ENCODE data around the gene ADAMTS10. TPM values are rescaled to one million over a fixed set of nuclear protein-coding genes. Genes with fewer than 3 reads are reported as not detected.

ADAMTS10 gene
- total RNA-seq, 1 donor from 2014 or later = 29.4 TPM

DNA sequence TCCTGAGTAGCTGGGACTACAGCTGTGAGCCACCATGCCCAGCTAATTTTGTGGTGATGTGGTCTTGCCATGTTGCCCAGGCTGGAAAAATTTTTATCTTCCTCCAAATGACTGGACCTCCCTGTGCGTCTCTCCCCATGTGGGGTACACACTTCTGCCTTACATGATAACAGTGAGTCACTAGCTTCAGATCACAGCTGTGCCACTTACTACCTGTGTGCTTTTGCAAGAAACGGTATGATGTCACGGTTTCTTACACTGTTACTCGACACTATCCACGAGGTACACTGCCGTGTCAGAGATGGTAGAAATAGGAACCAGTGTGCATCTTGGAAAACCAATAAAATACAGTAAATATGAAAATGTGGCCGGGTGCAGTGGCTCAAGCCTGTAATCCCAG is 79.0 kb downstream of the ADAMTS10 start:
- intact Hi-C loops (cut with DNase I) = no loop called here
- H3K27me3 ChIP-seq = no peaks in the 10 kb centered on the region
- no peak overlapping the region for H3K4me3 ChIP-seq
- no peak for ATAC-seq
- H3K36me3 ChIP-seq = peaks cover 29% of the 10 kb centered on the region
- no peak for DNase-seq
- TF ChIP-seq, protein P1, sequence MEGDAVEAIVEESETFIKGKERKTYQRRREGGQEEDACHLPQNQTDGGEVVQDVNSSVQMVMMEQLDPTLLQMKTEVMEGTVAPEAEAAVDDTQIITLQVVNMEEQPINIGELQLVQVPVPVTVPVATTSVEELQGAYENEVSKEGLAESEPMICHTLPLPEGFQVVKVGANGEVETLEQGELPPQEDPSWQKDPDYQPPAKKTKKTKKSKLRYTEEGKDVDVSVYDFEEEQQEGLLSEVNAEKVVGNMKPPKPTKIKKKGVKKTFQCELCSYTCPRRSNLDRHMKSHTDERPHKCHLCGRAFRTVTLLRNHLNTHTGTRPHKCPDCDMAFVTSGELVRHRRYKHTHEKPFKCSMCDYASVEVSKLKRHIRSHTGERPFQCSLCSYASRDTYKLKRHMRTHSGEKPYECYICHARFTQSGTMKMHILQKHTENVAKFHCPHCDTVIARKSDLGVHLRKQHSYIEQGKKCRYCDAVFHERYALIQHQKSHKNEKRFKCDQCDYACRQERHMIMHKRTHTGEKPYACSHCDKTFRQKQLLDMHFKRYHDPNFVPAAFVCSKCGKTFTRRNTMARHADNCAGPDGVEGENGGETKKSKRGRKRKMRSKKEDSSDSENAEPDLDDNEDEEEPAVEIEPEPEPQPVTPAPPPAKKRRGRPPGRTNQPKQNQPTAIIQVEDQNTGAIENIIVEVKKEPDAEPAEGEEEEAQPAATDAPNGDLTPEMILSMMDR (IDR thresholded peaks at IDR 0.05) = no peak
- no peaks in the 10 kb centered on the region for H3K4me1 ChIP-seq
- H3K9me3 ChIP-seq = no peaks in the 10 kb centered on the region
- H3K27ac ChIP-seq = no peak overlapping the region

Other genes starting within 250 kb of the ADAMTS10 start
- 6.3 TPM for gene ANGPTL4, start 246.6 kb downstream of the ADAMTS10 start, total RNA-seq
- 114 TPM for gene RAB11B, start 220.4 kb downstream of the ADAMTS10 start, total RNA-seq
- gene MARCHF2, start 197.4 kb downstream of the ADAMTS10 start, total RNA-seq = 58.7 TPM
- 131 TPM for gene HNRNPM, start 165.7 kb downstream of the ADAMTS10 start, total RNA-seq
- gene PRAM1, start 108.1 kb downstream of the ADAMTS10 start, total RNA-seq = 31.3 TPM
- 23.4 TPM for gene ZNF414, start 96.5 kb downstream of the ADAMTS10 start, total RNA-seq
- 106 TPM for gene MYO1F, start 33.3 kb downstream of the ADAMTS10 start, total RNA-seq
- not detected for gene NFILZ, start 19.9 kb upstream of the ADAMTS10 start, total RNA-seq
- not detected for gene ACTL9, start 88.1 kb upstream of the ADAMTS10 start, total RNA-seq
- not detected for gene OR2Z1, start 110.9 kb upstream of the ADAMTS10 start, total RNA-seq
- 27.6 TPM for gene ZNF558, start 221.6 kb upstream of the ADAMTS10 start, total RNA-seq
- gene MBD3L1, start 221.7 kb upstream of the ADAMTS10 start, total RNA-seq = not detected

Data from upper lobe of right lung (tissue), 1 donor.